Renal pelvis (tissue), 4 donors: Measurements from ENCODE around the gene ADGRG1. TPM values are rescaled to one million over a fixed set of nuclear protein-coding genes. Genes with fewer than 3 reads are reported as not detected.
A peak's percentile ranks its signal among the peaks of the same experiment; 100 is the strongest.

ENCODE experiments used
- DNase-seq: peaks from one replicate; pipeline ENCODE4 v3.0.0-alpha.2; 2013
- polyA plus RNA-seq, 3 donors: library from polyadenylated mRNA; unstranded; fragments of 120-200 nt; gene quantifications; one replicate each; pipeline ENCODE4 v1.2.1, GENCODE V29; 2013; ENCODE audit not compliant: insufficient read length in 3 of 3

The ADGRG1 gene
- polyA plus RNA-seq, 3 donors, result 72.4 to 84.0 (median 79.6) TPM

DNA sequence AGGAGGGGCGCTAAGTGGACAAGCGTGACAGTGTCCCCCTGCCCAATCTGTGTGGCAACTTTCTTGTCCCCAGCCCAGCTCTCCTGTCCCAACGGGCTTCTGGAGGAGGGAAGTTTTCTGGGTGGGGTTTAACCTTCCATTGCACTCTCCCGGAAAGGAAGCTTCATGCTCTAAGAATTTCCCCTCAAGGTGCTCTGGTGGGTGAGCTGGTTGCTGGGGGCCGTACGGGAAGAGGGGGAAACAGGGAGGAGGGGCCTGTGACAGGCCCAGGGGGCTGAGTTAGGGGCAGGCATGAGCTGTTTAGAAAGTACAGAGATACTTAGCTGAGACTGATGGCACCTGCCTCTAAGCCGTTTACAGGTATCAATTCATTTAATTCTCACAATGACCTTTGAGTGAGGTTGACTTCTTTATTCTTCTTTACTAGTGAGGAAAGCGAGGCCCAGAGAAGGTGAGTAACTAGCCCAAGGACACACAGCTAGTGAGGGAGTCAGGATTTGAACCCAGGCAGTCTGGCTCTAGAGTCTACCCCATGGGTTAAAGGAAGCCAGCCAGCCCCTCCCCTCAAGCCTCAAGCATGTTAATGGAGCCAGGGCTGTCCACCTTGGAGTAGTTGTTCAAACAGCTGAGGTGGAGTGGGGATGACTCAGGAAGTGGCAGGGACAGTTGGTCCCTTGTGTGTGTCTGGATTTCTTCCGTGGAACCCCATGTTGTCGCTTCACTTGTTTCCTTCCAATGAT, 18.9 kb downstream of the ADGRG1 start:
- no peak for DNase-seq

DNA sequence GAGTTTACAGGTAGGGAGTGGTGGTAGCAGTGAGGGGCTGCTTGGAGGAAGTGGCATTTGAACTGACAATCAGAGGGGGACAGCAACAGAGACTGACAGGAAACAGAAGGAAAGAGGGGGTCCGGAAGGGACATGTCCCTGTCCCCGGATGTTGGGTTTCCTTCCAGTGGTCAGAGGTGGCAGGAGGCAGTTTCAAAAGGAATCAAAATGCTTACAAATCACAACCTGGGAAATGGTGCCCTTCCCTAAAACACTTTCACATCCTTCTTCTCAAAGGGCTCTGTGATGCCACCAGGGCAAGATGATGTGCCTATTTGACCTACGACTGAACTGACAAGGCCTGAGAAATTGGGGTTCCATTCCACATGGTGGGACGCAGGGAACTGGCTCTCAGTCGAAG, 19.7 kb downstream of the ADGRG1 start:
- no peak for DNase-seq

GRCh38 chr16:57648581-57649442, 20.4 kb downstream of the ADGRG1 start:
- peak; percentile 64 for DNase-seq

DNA sequence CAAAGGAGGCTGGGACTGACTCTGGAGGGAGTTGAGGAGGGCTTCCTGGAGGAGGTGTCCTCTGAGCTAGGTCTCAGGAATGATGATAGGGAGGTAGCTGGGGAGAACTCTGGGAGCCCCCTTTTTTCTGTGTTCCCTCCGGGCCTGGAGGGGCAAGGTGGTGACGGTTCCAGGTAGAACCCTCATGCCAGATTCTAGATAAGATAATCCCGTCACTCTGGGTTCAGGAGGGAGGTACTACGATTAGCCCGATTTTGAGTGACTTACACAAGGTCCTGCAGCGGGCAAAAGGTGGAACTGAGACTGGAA, 21.0 kb downstream of the ADGRG1 start:
- no peak for DNase-seq

DNA sequence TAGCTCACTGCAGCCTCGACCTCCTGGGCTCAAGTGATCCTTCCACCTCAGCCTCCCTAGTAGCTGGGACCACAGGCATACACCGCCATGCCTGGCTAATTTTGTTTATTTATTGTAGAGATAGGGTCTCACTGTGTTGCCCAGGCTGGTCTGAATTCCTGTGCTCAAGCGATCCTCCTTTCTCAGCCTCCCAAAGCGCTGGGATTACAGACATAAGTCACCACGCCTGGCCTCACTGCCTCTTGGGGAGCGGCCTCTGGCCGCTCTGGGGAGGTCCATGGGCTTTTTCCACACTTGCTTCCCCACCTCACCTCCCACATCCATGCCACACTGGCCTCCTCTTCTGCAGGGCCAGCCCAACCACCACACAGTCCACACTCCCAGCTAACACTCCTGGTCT, 21.4 kb downstream of the ADGRG1 start:
- no peak for DNase-seq

DNA sequence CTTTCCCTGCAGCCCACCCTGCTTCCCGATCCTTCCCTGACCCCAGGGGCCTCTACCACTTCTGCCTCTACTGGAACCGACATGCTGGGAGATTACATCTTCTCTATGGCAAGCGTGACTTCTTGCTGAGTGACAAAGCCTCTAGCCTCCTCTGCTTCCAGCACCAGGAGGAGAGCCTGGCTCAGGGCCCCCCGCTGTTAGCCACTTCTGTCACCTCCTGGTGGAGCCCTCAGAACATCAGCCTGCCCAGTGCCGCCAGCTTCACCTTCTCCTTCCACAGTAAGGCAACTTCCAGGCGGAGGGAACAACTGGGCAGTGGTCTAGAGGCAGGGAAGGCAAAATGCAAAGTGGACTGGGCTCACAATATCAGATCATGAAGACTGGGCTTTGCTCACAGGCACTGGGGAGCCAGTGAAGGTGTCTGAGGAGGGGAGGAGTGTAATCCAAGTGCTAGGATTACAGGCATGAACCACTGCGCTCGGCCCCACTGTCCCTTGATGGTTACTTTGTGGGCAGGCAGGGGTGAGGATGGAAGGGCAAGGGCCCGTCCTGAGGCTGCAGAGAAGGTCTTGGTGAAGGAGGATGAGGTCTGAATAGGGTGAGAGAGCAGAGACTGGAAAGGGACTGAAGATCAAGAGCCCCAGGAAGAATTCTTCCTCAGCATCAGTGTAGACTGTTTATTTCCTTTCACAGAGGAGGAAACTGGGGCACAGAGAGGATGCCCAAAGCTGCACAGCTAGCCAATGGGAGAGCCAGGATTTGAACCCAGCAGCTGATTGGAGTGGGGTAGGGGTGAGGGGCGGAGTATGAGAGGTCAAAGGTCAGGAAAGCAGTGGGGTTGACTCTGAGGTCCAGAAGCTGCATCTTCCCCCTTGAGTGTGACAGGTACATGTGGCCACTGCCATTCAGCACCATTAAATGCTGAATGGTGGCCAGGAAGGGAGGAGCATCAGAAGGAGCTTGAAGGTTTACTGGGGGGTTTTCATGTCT, 23.2 kb downstream of the ADGRG1 start:
- no peak for DNase-seq

- no peak for DNase-seq
These were observed 24.5 kb downstream of the ADGRG1 start for GRCh38 chr16:57652695-57653471.

GRCh38 chr16:57653936-57654335, 25.5 kb downstream of the ADGRG1 start:
- no peak for DNase-seq

DNA sequence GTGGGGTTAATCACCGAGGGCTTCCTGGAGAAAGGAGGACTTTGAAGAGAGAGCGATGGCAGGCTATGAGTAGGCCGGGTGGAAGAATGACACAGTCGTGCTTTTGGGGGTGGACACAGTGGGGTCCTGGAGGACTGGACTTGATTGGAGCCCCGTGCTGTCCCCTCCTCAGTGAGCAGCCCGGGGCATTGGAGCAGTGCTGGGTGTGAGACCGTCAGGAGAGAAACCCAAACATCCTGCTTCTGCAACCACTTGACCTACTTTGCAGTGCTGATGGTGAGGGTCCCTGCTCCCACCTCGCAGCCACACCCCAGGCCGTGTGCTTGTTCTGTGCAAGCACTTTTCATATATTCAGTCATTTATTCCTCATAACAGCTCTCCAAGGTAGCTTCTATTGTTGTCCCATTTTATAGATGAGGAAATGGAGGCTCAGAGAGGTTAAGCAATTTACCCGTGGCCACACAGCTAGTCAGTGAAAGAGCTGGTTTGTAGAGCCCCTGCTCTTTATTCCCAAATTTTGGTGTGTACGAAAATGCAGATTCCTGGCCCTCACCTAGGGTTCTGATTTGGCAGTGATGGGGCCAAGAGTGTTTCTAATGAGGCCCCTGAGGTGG, 28.0 kb downstream of the ADGRG1 start:
- no peak for DNase-seq

GRCh38 chr16:57657228-57657627, 28.8 kb downstream of the ADGRG1 start:
- DNase-seq, result no peak

GRCh38 chr16:57658130-57658877, 29.9 kb downstream of the ADGRG1 start:
- DNase-seq, result no peak

DNA sequence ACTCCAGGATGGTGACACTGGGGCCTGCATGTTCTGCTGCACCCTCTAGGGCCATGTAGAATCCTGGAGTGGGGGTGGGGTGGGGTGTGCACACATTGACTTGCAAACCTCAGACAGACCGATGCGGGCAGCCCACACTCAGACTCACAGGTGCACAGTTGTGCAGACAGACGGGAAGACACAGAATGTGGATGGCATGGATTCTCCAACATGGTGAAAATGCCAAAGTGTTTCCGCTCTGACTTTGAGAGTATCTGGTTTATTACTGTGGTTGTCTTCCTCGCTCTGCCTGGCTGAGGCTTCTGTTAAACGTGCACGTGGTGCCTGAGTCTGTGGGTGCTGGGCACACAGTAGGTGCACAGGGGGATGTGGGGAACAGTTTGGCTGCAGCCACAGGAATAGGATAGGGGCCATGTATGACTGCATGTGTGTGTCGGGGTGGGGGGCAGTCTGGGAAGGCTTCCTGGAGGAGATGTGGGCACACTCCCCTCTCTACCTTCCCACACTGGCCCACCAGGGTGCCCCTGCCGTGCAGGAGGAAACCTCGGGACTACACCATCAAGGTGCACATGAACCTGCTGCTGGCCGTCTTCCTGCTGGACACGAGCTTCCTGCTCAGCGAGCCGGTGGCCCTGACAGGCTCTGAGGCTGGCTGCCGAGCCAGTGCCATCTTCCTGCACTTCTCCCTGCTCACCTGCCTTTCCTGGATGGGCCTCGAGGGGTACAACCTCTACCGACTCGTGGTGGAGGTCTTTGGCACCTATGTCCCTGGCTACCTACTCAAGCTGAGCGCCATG, 30.6 kb downstream of the ADGRG1 start:
- DNase-seq, result no peak

- DNase-seq, result no peak
These were observed 32.5 kb downstream of the ADGRG1 start for GRCh38 chr16:57660715-57661463.

GRCh38 chr16:57661510-57661909, 33.1 kb downstream of the ADGRG1 start:
- no peak for DNase-seq

DNA sequence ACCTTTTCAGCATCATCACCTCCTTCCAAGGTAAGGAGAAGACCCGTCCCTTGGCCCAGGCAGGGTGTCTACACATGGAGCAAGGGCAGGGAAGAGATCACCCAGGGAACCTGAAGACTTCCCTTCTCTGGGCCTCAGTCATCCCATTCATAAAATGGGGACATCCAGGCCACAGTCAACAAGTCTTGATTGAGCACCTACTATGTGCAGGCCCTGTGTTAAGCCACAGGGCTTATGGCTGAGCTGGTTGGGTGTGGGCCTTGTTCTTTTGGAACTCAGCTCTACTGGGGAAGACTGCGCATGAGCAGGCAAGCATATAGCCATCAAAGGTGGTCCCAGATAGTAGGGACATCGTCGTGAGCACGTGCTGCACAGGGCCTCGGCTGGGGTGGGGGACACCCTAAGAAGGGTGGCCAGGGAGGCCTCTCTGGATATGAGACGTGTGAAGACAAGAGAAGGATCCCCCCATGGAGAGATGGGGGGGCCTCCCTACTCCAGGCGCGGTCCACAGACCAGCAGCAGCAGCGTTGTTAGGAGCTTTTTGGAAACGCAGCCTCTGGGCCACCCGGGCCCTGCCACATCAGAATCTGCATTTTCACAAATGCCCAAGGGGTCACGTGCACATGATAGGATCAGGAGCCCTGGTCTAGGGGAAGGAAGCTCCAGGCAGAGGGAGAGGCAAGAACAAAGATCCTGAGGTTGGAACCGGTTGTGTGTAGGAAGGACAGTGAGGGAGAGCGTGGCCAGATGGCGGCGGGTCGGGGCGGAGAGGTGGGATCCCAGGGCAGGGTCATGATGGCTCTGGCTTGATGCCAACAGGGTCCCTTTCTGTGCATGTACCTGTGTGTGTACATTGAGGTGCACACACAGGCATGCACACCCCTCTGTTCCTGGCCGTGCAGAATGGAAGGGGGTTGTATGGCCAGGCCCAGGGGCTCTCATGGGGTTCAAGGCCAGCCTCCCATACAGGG, 33.8 kb downstream of the ADGRG1 start:
- no peak for DNase-seq

DNA sequence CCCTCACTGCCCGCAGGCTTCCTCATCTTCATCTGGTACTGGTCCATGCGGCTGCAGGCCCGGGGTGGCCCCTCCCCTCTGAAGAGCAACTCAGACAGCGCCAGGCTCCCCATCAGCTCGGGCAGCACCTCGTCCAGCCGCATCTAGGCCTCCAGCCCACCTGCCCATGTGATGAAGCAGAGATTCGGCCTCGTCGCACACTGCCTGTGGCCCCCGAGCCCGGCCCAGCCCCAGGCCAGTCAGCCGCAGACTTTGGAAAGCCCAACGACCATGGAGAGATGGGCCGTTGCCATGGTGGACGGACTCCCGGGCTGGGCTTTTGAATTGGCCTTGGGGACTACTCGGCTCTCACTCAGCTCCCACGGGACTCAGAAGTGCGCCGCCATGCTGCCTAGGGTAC, 35.0 kb downstream of the ADGRG1 start:
- no peak for DNase-seq
